Right atrium auricular region (tissue), 2 donors: ENCODE measurements around the gene CCT6B. TPM values are rescaled to one million over a fixed set of nuclear protein-coding genes. Genes with fewer than 3 reads are reported as not detected.
"Not testable (repeated sequence)": the region's sequence is repeated elsewhere in the genome, so short reads cannot be mapped to it uniquely, and the experiment has no call there.

Experiments
- DNase-seq: peaks from one replicate; pipeline ENCODE4 v3.0.0-alpha.2; 2019; ENCODE audit warnings: low spot score
- H3K27ac ChIP-seq, 2 donors: fragments of 200-600 bp; sonication (generic); 1 replicate in 1 of 2; 2 replicates in 1 of 2; pipeline ENCODE4 v1.5.1; 2016 to 2019
- H3K27me3 ChIP-seq, 2 donors: fragments of 200-600 bp; sonication (generic); one replicate each; pipeline versions ENCODE4 v1.5.1 to v1.6.0; 2017 to 2019
- H3K36me3 ChIP-seq: fragments of 200-600 bp; sonication (generic); one replicate; pipeline ENCODE4 v1.5.1; 2016
- H3K4me1 ChIP-seq, 2 donors: fragments of 200-600 bp; sonication (generic); one replicate each; pipeline versions ENCODE4 v1.5.1 to v1.6.0; 2017 to 2019
- H3K4me3 ChIP-seq, 2 donors: fragments of 200-600 bp; sonication (generic); 1 replicate in 1 of 2; 2 replicates in 1 of 2; pipeline ENCODE4 v1.5.1; 2017 to 2019; ENCODE audit warnings: mild to moderate bottlenecking in 1 of 2, moderate library complexity in 1 of 2
- H3K9me3 ChIP-seq, 2 donors: fragments of 200-600 bp; sonication (generic); one replicate each; pipeline ENCODE4 v1.5.1; 2019
- total RNA-seq, 2 donors: library from RNA; depleted of rRNA; stranded (reverse); fragments of >200 nt; gene quantifications; one replicate each; pipeline ENCODE4 v1.1.0, GENCODE V29; 2016
- TF ChIP-seq, protein P1 (sequence below), 2 donors: fragments of 200-600 bp; sonication (generic); IDR thresholded peaks; one replicate each; pipeline ENCODE4 v1.5.1; 2019; ENCODE audit warnings: antibody characterized with exemption in 2 of 2

Gene CCT6B
- total RNA-seq, 2 donors from 2014 or later = 1.8 to 1.9 TPM

DNA sequence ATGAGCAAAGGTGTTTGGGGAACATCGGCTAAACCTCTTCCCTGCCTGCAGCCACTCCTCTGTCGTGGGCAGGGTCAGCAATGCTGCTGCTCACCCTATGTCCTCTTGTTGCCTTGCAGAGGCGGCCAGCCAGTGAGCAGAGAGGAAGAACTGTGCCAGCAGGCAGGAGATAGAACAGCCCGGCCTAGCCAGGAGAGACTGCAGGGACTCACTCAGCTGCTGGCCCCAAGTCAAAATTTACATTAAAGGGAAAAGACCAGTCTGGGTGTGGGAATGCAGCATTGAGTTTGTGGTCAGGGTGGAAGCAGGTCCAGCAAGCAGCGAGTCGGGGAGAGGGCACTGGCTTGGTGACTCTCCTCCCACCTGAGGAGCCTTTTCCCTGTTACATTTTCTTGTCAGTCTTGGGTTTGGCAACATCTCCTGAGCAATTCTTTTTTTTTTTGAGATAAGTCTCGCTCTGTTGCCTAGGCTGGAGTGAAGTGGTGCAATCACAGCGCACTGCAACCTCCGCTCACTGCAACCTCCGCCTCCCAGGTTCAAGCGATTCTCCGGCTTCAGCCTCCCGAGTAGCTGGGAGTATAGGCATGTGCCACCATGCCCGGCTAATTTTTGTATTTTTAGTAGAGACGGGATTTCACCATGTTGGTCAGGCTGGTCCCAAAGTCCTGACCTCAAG lies 41.8 kb upstream of the CCT6B start:
- Histone ChIP-seq H3K27me3 (no peaks in the 10 kb centered on the region), H3K9me3 (no peaks in the 10 kb centered on the region), H3K4me1 (peaks cover 0 to 14% of the 10 kb centered on the region in 2 donors), H3K4me3 (no peak overlapping the region), H3K27ac (peak overlapping the region in 1 of 2 donors; percentile 3), H3K36me3 (peaks cover 34% of the 10 kb centered on the region)
- DNase-seq = no peak
- TF ChIP-seq, protein P1, sequence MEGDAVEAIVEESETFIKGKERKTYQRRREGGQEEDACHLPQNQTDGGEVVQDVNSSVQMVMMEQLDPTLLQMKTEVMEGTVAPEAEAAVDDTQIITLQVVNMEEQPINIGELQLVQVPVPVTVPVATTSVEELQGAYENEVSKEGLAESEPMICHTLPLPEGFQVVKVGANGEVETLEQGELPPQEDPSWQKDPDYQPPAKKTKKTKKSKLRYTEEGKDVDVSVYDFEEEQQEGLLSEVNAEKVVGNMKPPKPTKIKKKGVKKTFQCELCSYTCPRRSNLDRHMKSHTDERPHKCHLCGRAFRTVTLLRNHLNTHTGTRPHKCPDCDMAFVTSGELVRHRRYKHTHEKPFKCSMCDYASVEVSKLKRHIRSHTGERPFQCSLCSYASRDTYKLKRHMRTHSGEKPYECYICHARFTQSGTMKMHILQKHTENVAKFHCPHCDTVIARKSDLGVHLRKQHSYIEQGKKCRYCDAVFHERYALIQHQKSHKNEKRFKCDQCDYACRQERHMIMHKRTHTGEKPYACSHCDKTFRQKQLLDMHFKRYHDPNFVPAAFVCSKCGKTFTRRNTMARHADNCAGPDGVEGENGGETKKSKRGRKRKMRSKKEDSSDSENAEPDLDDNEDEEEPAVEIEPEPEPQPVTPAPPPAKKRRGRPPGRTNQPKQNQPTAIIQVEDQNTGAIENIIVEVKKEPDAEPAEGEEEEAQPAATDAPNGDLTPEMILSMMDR (IDR thresholded peaks at IDR 0.05) = no peak

DNA sequence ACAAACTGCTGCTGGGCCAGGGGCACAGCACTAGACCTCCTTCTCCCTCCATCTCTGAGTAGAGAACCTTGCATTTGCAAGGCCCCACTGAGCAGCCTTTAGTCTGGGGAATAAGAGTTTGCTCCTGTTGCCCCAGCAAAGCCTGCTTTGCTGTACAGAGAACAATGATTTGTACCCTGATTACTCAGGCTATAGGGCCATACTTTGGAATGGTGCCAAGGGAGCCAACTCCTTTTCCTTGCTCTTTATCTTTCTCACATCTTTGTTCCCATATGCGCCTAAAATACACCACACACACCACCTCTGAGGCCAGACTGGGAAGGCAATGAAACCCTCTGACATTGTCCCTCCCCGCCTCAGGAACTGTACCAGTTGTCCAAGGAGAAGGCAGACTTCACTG lies 40.3 kb upstream of the CCT6B start:
- no peak overlapping the region for H3K4me3 ChIP-seq
- no peaks in the 10 kb centered on the region for H3K27me3 ChIP-seq
- DNase-seq = no peak
- H3K4me1 ChIP-seq = peaks cover 0 to 29% of the 10 kb centered on the region in 2 donors
- H3K36me3 ChIP-seq = peaks cover 33% of the 10 kb centered on the region
- TF ChIP-seq, protein P1 (IDR thresholded peaks at IDR 0.05) = no peak
- no peak overlapping the region for H3K27ac ChIP-seq
- H3K9me3 ChIP-seq = no peaks in the 10 kb centered on the region

- not testable (repeated sequence) for H3K4me3 ChIP-seq, DNase-seq, H3K27me3 ChIP-seq, H3K27ac ChIP-seq, H3K9me3 ChIP-seq
- Histone ChIP-seq H3K4me1 (peaks cover 0 to 29% of the 10 kb centered on the region in 2 donors), H3K36me3 (peaks cover 34% of the 10 kb centered on the region)
These were observed 39.7 kb upstream of the CCT6B start for GRCh38 chr17:35000965-35001364.

GRCh38 chr17:34999456-34999855 lies 38.2 kb upstream of the CCT6B start:
- Histone ChIP-seq H3K27ac (no peak overlapping the region), H3K9me3 (no peaks in the 10 kb centered on the region), H3K4me3 (no peak overlapping the region), H3K36me3 (peaks cover 48% of the 10 kb centered on the region), H3K4me1 (peaks cover 0 to 29% of the 10 kb centered on the region in 2 donors), H3K27me3 (no peaks in the 10 kb centered on the region)
- TF ChIP-seq, protein P1 (IDR thresholded peaks at IDR 0.05) = no peak
- no peak for DNase-seq

GRCh38 chr17:34998205-34998604 lies 36.9 kb upstream of the CCT6B start:
- Histone ChIP-seq H3K4me1 (peaks cover 0 to 27% of the 10 kb centered on the region in 2 donors), H3K4me3 (no peak overlapping the region), H3K27ac (peak overlapping the region; percentile 46 to 76), H3K27me3 (no peaks in the 10 kb centered on the region), H3K9me3 (no peaks in the 10 kb centered on the region), H3K36me3 (peaks cover 61% of the 10 kb centered on the region)
- TF ChIP-seq, protein P1 (IDR thresholded peaks at IDR 0.05) = peak; percentile 36 to 79
- DNase-seq = peak; percentile 76

GRCh38 chr17:34997355-34997862 lies 36.1 kb upstream of the CCT6B start:
- H3K4me3 ChIP-seq = no peak overlapping the region
- DNase-seq = no peak
- H3K9me3 ChIP-seq = no peaks in the 10 kb centered on the region
- TF ChIP-seq, protein P1 (IDR thresholded peaks at IDR 0.05) = no peak
- peak overlapping the region; percentile 46 to 76 for H3K27ac ChIP-seq
- no peaks in the 10 kb centered on the region for H3K27me3 ChIP-seq
- H3K36me3 ChIP-seq = peaks cover 69% of the 10 kb centered on the region
- peaks cover 0 to 20% of the 10 kb centered on the region in 2 donors for H3K4me1 ChIP-seq
